Natural killer cell treated with Interleukin-12 subunit alpha and Interleukin-12 subunit beta and Interleukin-15 and Interleukin-18, amount 100 ng/mL, for 72 hours (primary cell): ENCODE data around the gene TUT1. TPM values are rescaled to one million over a fixed set of nuclear protein-coding genes. Genes with fewer than 3 reads are reported as not detected.
"Not testable (repeated sequence)": the region's sequence is repeated elsewhere in the genome, so short reads cannot be mapped to it uniquely, and the experiment has no call there.

ENCODE experiments used
- ATAC-seq, 2 donors: fragments of 150-1000 bp; cut with Tn5 transposase in 1 of 2; sonication (Bioruptor Pico), chemical (Tn5 transposase) in 1 of 2; 2 replicates each; pipeline ENCODE4 v1.10.0; 2021
- DNase-seq: peaks from one replicate; pipeline ENCODE4 v3.0.0; 2022; ENCODE audit warnings: low spot score
- H3K27ac Mint-ChIP-seq, 2 donors: 1 replicate in 1 of 2; 2 replicates in 1 of 2; pipeline ENCODE4 v1.8.0; 2022; ENCODE audit warnings: mixed read lengths in 2 of 2, mild to moderate bottlenecking in 1 of 2, moderate library complexity in 1 of 2
- H3K27me3 Mint-ChIP-seq, 2 donors: 1 replicate in 1 of 2; 2 replicates in 1 of 2; pipeline ENCODE4 v1.8.0; 2022; ENCODE audit warnings: mixed read lengths in 2 of 2
- H3K36me3 Mint-ChIP-seq: one replicate; pipeline ENCODE4 v1.8.0; 2022; ENCODE audit warnings: mixed read lengths
- H3K4me1 Mint-ChIP-seq, 2 donors: 1 replicate in 1 of 2; 2 replicates in 1 of 2; pipeline ENCODE4 v1.8.0; 2022; ENCODE audit warnings: low read depth in 2 of 2, mixed read lengths in 2 of 2, mild to moderate bottlenecking in 1 of 2
- H3K4me3 Mint-ChIP-seq: one replicate; pipeline ENCODE4 v1.8.0; 2022; ENCODE audit warnings: mixed read lengths
- H3K9me3 Mint-ChIP-seq: 2 replicates; pipeline ENCODE4 v1.8.0; 2022; ENCODE audit warnings: mixed read lengths
- total RNA-seq, 2 donors: library from RNA; stranded (reverse); gene quantifications; one replicate each; pipeline ENCODE4 v1.2.3, GENCODE V29; 2022

Gene TUT1
- total RNA-seq, 2 donors from 2014 or later: 24.1 to 35.7 TPM

GRCh38 chr11:62565100-62565802 is 26.1 kb downstream of the TUT1 start:
- no peak for DNase-seq

GRCh38 chr11:62561677-62562230 is 29.6 kb downstream of the TUT1 start:
- peaks cover 37% of the 10 kb centered on the region for H3K36me3 Mint-ChIP-seq
- peaks cover 45 to 51% of the 10 kb centered on the region in 2 donors for H3K4me1 Mint-ChIP-seq
- peak overlapping the region; percentile 18 to 45 for H3K27ac Mint-ChIP-seq
- H3K9me3 Mint-ChIP-seq, ATAC-seq, H3K4me3 Mint-ChIP-seq, DNase-seq, H3K27me3 Mint-ChIP-seq: not testable (repeated sequence)

More at GRCh38 chr11:62565100-62565802, 26.1 kb downstream of the TUT1 start:
- H3K27ac Mint-ChIP-seq: peak overlapping the region in 1 of 2 donors; percentile 25
- peaks cover 34% of the 10 kb centered on the region for H3K36me3 Mint-ChIP-seq
- peaks cover 32 to 40% of the 10 kb centered on the region in 2 donors for H3K4me1 Mint-ChIP-seq
- H3K9me3 Mint-ChIP-seq: no peaks in the 10 kb centered on the region
- H3K27me3 Mint-ChIP-seq: no peaks in the 10 kb centered on the region
- ATAC-seq: no peak
- H3K4me3 Mint-ChIP-seq: no peak overlapping the region

GRCh38 chr11:62560566-62561103 is 30.7 kb downstream of the TUT1 start:
- ATAC-seq: no peak
- H3K27me3 Mint-ChIP-seq: no peaks in the 10 kb centered on the region
- peaks cover 26% of the 10 kb centered on the region for H3K36me3 Mint-ChIP-seq
- H3K4me1 Mint-ChIP-seq: peaks cover 50 to 54% of the 10 kb centered on the region in 2 donors
- peak overlapping the region; percentile 5 for H3K4me3 Mint-ChIP-seq
- DNase-seq: no peak
- H3K27ac Mint-ChIP-seq: peak overlapping the region; percentile 85 to 90
- H3K9me3 Mint-ChIP-seq: no peaks in the 10 kb centered on the region

GRCh38 chr11:62559626-62560025 is 31.7 kb downstream of the TUT1 start:
- Mint-ChIP-seq H3K4me1 (peaks cover 56 to 59% of the 10 kb centered on the region in 2 donors), H3K27ac (peak overlapping the region; percentile 85 to 90), H3K4me3 (peak overlapping the region; percentile 78), H3K36me3 (peaks cover 22% of the 10 kb centered on the region)
- DNase-seq, ATAC-seq, H3K9me3 Mint-ChIP-seq, H3K27me3 Mint-ChIP-seq: not testable (repeated sequence)

GRCh38 chr11:62559204-62559603 is 32.1 kb downstream of the TUT1 start:
- peak overlapping the region; percentile 78 for H3K4me3 Mint-ChIP-seq
- no peaks in the 10 kb centered on the region for H3K9me3 Mint-ChIP-seq

GRCh38 chr11:62558669-62559068 is 32.7 kb downstream of the TUT1 start:
- Mint-ChIP-seq H3K4me3 (peak overlapping the region; percentile 81), H3K4me1 (peaks cover 64 to 69% of the 10 kb centered on the region in 2 donors), H3K27ac (peak overlapping the region; percentile 85 to 90), H3K36me3 (peaks cover 22% of the 10 kb centered on the region), H3K9me3 (no peaks in the 10 kb centered on the region), H3K27me3 (no peaks in the 10 kb centered on the region)
- ATAC-seq (no peak), DNase-seq (no peak)

More at GRCh38 chr11:62559204-62559603, 32.1 kb downstream of the TUT1 start:
- peaks cover 22% of the 10 kb centered on the region for H3K36me3 Mint-ChIP-seq
- ATAC-seq: no peak
- H3K27ac Mint-ChIP-seq: peak overlapping the region; percentile 85 to 90
- peaks cover 59 to 63% of the 10 kb centered on the region in 2 donors for H3K4me1 Mint-ChIP-seq
- H3K27me3 Mint-ChIP-seq: no peaks in the 10 kb centered on the region
- no peak for DNase-seq

GRCh38 chr11:62556875-62557631 is 34.3 kb downstream of the TUT1 start:
- Mint-ChIP-seq H3K27me3 (no peaks in the 10 kb centered on the region), H3K9me3 (no peaks in the 10 kb centered on the region), H3K4me3 (peak overlapping the region; percentile 81), H3K36me3 (peaks cover 19% of the 10 kb centered on the region), H3K27ac (peak overlapping the region; percentile 85 to 90), H3K4me1 (peaks cover 78 to 82% of the 10 kb centered on the region in 2 donors)
- ATAC-seq: peak; percentile 60
- DNase-seq: no peak

GRCh38 chr11:62556108-62556874 is 35.0 kb downstream of the TUT1 start:
- H3K36me3 Mint-ChIP-seq: peaks cover 12% of the 10 kb centered on the region
- H3K4me1 Mint-ChIP-seq: peaks cover 81 to 84% of the 10 kb centered on the region in 2 donors
- no peaks in the 10 kb centered on the region for H3K9me3 Mint-ChIP-seq
- peak overlapping the region; percentile 81 for H3K4me3 Mint-ChIP-seq
- peak overlapping the region; percentile 85 to 90 for H3K27ac Mint-ChIP-seq
- no peaks in the 10 kb centered on the region for H3K27me3 Mint-ChIP-seq
- ATAC-seq (peak; percentile 83 to 85), DNase-seq (peak; percentile 90)

GRCh38 chr11:62555464-62556107 is 35.7 kb downstream of the TUT1 start:
- no peak for DNase-seq
- Mint-ChIP-seq H3K36me3 (peaks cover 12% of the 10 kb centered on the region), H3K4me3 (peak overlapping the region; percentile 81), H3K4me1 (peaks cover 80 to 86% of the 10 kb centered on the region in 2 donors), H3K27me3 (no peaks in the 10 kb centered on the region), H3K9me3 (no peaks in the 10 kb centered on the region), H3K27ac (peak overlapping the region; percentile 85 to 90)
- ATAC-seq: peak; percentile 6 to 13

- H3K9me3 Mint-ChIP-seq: no peaks in the 10 kb centered on the region
- peaks cover 6% of the 10 kb centered on the region for H3K36me3 Mint-ChIP-seq
- DNase-seq (no peak), ATAC-seq (no peak)
- H3K27me3 Mint-ChIP-seq: no peaks in the 10 kb centered on the region
- peaks cover 71 to 77% of the 10 kb centered on the region in 2 donors for H3K4me1 Mint-ChIP-seq
- peak overlapping the region; percentile 85 to 90 for H3K27ac Mint-ChIP-seq
- peak overlapping the region; percentile 81 for H3K4me3 Mint-ChIP-seq
Measured at GRCh38 chr11:62554387-62555167, 36.7 kb downstream of the TUT1 start.

- DNase-seq: no peak
- no peaks in the 10 kb centered on the region for H3K27me3 Mint-ChIP-seq
- H3K9me3 Mint-ChIP-seq: no peaks in the 10 kb centered on the region
- peak overlapping the region; percentile 83 for H3K4me3 Mint-ChIP-seq
- peaks cover 66 to 71% of the 10 kb centered on the region in 2 donors for H3K4me1 Mint-ChIP-seq
- no peak for ATAC-seq
- no peaks in the 10 kb centered on the region for H3K36me3 Mint-ChIP-seq
- peak overlapping the region; percentile 85 to 90 for H3K27ac Mint-ChIP-seq
Measured at GRCh38 chr11:62553839-62554361, 37.4 kb downstream of the TUT1 start.
